Activated CD4-positive, alpha-beta T cell treated with anti-CD3 and anti-CD28 coated beads for 48 hours (primary cell): Measurements from ENCODE around the gene GON7.

Experiments used
- DNase-seq: peaks from one replicate; pipeline ENCODE4 v3.0.0-alpha.2; 2020

Gene GON7

DNA sequence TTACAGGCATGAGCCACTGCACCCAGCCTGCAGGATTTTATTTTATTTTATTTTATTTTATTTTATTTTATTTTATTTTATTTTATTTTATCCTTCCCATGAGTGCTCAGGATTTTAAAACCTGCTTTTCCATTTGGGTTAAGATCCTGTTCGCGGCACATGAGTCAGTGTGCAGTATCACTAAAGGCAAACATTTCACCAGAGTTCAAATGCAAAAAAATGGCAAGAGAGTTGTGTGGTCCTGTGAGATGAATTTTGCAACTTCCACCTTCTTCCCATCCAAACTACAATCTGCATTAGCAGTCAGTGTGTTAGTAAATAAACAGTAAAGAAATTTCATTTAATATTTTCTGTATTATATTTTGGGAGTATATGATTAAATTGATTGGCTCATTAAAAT lies 51.2 kb downstream of the GON7 start:
- DNase-seq = no peak

DNA sequence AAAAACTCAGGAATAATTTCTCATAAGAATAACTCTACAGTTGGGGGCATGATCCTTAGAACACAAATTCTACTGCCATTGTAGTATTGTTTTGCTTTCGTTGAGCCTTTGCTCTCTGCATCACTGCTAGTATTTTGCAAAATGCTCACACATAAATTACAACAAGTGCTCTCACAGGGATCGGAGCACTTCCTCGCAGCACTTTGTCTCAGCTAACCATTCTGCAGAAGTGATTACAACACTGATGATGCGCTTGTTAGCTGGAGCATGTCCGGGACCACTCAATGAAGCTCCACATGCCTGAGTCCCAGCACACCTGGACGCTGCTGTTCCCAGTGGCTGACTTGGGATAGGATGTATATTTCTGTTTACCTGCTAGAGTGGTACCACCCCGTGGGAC lies 53.7 kb downstream of the GON7 start:
- no peak for DNase-seq
